ENCODE measurements around the gene TMEM164.
"Not testable (repeated sequence)": the region's sequence is repeated elsewhere in the genome, so short reads cannot be mapped to it uniquely, and the experiment has no call there.

TMEM164 gene

DNA sequence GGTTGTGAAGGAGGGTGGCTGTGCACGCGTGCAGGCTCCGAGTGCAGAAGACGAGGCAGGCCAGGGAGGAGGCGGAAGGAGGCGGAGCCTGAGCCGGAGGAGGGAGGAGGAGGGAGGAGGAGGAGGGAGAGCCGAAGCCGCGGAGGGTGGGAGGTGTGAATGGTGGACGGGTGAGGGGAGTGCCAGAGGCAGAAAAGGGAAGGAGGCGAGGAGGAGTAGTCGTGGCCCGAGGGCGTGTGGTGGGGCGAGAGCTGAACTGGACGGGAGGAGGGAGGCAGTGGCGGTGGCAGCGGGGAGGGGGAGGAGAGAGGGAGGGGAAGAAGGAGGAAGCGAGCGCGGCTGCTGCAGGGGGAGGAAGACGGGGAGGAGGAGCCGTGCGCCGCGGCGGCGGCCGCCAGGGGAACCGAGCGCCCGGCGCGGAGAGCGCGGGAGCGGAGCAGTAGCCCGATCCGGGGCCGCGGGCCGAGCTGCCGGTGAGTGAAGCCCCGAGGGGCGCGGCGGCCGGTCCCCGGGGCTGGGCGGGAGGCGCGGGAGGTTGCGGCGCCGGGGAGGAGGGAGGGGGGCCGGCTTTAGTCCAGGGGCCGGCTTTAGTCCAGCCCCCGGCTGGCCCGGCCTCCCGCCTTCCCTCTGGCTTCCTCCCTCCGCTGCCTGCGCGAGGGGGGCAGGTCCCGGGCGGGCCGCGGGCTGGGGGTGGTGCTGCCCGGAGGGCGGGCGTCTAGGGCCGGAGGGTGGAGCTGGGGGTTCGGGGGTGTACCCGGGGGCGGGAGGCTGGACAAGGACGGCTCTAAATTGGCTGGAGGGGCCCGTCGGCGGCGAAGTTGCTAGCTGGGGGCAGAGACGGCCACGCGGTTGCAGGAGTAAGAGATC is at the start of gene TMEM164:
TSS of gene TMEM164 (plus strand) at position 815 of the 867 bp plus-strand sequence. CDS start 661 bp downstream, outside the sequence.
- DNase-seq (ENCODE audit: low read depth): peak; percentile 84

DNA sequence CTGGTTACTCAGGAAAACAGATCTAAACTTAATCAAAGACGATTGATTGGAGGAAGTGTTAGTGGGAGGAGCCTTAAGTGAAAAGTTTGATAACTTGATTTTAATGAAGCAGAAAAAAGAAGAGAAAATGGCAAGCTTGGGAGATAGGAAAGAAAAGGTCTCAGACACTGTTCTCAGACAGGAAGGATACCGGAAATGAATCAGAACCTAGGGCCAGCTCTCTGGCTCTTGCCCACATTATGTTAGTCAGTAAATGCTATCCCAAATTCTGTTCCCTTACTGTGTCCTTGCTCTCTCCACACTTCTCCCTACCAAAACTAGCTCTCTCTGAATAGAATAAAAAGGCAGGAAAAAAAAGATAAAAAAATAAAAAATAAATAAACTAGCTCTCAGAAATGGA is 48.6 kb upstream of the TMEM164 start:
- no peak for DNase-seq (ENCODE audit: low read depth)

DNA sequence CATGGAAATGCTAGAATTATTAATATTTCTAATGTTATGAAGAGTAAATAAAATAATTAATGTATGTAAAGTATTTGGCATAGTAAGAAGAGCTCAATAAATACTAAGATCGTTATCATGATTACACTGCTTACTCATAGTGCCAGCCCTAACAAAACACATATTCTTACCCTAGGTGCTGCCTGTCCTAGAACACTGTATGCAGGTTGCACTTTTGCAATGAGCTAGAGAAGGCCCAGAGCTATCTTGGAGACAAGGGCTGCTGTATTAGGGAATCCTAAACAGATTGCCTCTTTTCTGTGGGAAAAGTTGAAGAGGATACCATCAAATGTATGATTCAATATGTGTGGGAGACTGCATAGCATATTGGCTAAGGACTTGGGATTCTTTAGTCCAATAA is 48.0 kb upstream of the TMEM164 start:
- DNase-seq (ENCODE audit: low read depth): no peak

DNA sequence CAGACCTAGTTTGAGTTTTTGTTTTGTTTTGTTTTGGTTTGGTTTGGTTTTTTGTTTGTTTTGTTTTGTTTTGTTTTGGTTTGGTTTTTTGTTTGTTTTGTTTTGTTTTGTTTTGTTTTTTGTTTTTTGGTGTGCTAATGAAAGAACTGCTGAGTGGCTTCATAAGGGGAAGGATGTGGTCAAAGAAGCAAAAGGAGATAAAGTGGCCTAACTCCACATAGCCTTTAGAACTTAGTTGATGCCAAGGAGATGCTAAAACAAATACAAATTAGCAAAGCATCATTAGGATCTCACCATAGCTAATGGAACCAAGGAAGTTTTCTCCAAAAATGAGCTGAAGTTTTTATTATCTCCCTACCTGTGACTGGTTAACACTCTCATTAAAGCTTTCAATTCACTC is 44.6 kb upstream of the TMEM164 start:
- no peak for DNase-seq (ENCODE audit: low read depth)

DNA sequence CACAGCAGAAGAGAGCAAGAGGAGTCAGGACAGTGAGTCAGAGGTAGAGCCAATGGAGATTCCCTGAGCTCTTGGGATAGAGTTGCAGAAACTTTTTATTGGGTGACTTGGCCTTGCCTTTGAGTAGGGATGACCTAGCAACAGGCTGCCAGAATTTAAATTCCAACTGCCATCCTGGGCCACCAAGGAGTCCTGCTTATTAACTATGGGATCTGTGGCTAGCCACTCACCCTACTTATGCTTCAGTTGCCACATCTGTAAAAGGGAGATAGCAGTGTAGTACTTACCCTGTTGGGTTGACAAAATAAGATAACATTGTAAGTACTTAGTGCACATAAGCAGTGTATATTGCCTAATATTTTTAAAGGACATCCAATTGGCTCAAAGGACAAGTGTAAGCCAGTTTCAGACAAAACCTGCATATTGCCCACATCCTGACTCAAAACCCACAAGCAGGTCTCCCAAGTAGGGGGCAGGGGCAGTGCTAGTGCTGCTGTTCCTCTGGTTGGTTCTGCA is 43.5 kb upstream of the TMEM164 start:
- DNase-seq (ENCODE audit: low read depth): no peak

DNA sequence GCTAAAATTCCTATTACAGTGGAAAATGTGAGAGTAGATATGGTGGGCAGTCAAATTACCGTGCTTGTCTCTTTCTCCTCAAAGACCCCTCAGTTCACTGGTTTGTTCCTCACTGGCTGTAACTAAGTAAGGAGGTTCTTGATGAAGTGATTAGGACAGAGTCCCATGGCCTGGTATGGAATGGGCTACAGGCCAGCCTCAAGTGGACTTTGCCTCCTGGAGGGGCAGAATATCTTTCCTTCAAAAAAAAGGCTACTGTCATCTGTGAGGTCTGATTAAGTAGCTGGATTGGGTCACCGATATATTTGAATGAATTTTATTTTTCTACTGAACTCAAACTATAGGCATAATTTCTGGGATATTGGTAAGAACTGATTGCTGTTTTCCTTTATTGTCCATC is 38.5 kb upstream of the TMEM164 start:
- DNase-seq (ENCODE audit: low read depth): no peak

DNA sequence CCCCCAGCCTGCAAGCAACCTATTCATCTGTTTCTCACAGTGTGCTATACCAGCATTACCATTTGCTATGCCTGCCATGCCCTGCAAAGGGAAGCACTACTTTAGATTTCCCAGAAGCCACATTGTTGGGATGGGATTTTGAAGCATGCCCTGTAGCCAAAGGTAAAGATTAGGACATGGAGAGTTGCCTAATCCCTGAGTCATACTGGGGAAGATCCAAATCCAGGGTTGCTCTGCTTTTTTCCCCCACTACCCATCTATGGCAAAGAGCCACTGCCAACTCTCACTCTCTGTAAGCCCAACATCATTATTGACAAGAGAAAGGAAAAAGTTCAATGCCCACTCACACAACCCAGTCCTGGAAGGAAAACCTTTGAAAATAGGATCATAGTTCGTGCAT is 36.7 kb upstream of the TMEM164 start:
- DNase-seq (ENCODE audit: low read depth): peak; percentile 0

DNA sequence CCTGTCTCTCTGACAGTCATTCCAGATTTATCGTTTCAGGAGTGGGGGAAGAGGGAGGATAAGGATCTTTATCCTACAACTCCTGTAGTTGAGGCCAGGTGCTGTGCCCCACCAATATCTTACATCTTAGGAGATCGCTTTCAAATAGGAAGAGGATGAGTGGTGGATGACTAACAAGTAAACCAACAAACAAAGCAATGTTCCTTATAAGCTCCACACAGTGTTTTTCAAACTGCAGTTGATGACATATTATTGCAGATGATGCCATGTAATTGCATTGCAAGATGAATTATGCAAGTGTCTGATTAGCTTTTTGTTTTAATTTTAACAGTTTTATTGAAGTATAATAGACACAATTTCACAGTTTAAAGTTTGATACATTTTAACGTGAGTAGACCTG is 35.8 kb upstream of the TMEM164 start:
- DNase-seq (ENCODE audit: low read depth): peak; percentile 5

DNA sequence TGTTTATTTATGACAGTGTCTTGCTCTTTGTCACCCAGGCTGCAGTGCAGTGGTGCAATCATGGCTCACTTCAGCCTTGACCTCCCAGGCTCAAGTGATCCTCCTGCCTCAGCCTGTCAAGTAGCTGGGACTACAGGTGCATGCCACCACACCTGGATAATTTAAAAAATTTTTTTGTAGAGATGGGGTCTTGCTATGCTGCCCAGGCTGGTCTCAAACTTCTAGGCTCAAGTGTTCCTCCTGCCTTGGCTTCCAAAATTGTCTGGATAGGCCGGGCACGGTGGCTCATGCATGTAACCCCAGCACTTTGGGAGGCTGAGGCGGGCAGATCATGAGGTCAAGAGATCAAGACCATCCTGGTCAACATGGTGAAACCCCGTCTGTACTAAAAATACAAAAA is 32.1 kb upstream of the TMEM164 start:
- DNase-seq (ENCODE audit: low read depth): not testable (repeated sequence)

DNA sequence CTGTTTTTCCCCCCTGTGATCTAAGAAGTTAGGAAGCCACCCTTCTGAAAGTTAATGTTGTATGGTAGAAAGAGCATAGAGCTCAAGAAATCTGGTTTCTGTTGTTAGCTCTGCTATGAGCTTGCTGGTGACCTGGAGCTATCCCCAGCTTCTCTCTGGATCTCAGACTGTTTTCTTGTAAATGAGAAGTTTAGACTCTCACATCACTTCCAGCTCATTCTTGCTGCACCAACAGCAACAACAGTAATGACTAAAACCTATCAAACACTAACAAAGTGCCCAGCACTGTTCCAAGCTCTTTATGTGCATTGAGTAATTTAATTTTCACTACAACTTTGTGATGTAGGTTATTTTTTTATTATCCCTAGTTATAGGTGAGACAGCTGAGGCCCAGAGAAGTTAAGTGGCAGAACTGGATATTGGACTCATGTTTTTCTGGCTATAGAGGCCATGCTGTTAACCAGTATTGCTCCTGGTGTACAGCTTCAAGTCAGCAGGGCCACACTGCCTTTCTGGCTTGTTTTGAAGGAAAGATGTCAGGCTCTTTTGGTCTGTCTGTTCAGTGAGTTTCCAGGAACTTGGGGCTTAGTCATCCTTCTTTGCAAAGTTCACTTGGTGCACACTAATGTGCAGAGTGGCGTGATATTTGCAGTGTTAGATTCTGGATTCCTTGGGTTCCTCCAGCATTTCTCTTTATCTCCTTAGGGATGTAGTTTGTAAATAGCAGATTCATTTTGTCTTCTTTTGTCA is 27.8 kb upstream of the TMEM164 start:
- DNase-seq (ENCODE audit: low read depth): no peak

DNA sequence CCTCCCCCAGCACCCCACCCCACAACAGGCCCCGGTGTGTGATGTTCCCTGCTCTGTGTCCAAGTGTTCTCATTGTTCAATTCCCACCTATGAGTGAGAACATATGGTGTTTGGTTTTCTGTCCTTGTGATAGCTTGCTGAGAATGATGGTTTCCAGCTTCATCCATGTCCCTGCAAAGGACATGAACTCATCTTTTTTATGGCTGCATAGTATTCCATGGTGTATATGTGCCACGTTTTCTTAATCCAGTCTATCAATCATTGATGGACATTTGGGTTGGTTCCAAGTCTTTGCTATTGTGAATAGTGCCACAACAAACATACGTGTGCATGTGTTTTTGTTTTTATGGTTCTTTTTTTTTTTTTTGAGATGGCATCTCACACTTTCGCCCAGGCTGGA is 17.7 kb upstream of the TMEM164 start:
- DNase-seq (ENCODE audit: low read depth): not testable (repeated sequence)

DNA sequence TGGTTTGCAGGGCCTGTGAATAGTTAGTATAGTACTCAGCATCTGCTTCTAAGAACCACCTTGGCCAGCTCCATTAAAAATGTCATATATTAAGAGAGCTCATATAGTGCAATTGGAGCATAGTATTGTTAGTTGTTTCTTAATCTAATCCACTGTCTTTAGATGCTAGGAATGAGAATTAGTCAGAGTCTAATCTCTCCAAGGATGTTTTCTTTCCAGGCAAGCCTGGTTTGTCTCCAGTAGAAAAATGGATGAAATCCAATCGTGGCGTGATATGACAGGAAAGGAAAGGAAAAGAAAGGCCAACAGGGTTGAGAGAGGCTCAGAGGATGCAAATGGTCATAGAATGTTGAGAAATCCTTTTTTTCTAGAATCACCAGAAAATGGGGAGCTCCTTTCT is 15.0 kb upstream of the TMEM164 start:
- DNase-seq (ENCODE audit: low read depth): peak; percentile 35

DNA sequence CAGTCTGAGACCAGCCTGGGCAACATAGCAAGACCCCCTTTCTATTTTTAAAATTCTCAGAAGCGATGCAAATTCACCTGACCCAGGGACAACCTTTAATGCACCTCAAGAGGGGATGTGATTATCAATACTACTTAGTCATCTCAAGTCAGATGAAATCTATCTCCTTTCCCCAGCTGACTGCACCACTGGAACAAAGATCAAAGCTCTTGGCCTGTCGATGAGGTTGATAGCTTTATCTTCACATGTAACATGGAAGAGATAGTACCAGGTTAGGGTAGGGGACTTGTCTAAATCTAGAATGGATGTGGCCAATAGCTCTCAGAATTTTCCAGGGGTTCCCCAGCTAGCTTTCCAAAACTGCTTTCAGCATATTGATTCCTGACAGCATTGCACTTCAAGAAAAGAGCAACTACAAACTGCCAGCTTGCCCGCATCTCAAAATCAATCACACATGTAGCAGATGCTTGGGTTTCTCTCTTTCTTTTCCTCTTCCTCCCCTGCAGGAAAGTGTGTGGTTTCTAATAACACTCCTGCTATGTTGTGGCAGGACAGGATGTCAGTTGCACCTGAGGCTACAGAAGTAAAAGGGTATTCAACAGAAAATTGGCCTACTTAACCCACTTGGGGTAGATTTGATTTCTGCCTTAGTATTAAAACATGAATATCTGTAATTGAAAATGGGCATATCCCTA is 12.2 kb upstream of the TMEM164 start:
- no peak for DNase-seq (ENCODE audit: low read depth)

DNA sequence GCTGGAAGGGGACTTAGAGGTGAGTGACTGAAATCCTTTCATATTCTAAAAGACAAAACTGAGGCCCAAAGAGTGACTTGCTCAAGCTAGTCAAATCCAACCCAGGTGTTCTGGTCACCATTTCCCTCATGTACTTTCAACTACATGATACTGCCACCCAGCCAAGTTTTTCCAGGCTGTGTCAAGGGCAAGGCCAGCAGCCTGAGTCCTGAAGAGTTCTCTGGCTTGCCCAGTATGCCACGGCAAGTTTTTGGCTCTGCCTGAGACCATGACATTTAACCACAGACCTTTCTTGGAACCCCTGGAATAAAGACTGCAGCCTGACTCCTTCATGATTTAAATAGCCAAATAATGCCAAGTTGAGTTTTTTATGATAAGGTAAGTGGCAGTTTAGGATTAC is 10.7 kb upstream of the TMEM164 start:
- no peak for DNase-seq (ENCODE audit: low read depth)

DNA sequence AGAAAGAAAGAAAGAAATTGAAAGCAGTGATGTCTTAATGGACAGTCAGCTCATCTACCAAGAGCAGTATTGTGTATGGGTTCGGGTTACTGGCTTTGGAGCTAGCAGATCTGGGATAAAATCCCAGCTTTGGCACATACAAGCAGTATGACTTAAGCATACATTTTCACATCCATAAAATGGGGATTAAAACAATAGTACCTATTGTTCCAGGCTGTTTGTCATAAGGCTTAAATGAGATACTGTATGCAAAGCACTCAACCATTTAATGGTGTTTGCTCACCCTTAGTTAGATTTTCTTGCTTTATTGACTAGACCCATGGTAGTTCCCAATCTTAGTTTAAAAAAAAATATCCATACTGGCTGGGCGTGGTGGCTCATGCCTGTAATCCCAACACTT is 7.8 kb upstream of the TMEM164 start:
- DNase-seq (ENCODE audit: low read depth): no peak

DNA sequence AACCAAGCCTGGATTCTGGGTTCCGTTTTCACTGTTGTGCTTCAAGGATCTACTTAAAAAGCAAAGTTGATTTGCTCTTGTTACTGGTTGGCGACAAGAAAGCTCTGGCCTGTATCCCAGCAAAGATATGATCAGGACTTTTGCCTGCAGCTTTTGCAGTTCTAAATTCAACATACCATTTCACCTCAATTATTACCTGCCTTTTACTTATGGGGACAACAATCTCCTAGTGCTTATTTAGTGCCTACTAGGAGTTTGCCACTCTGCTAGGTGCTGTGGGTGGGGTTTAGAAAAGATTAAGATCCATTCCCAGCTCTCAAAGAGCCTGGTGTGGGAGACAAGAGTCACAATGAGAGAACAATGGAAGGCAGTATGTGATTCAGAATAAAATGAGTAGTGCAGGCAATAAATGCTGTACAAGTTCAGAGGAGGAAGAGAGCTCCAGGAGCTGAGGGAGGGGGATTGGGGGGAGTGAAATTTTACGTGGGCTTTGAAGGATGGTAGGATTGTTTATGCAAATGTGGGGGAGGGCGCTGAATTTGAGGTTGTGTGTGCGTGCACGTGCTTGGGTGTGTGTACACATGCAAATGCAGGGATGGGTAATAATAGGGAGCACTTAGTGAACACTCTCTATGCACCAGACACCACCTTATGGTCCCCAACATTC is 5.0 kb upstream of the TMEM164 start:
- DNase-seq (ENCODE audit: low read depth): no peak

DNA sequence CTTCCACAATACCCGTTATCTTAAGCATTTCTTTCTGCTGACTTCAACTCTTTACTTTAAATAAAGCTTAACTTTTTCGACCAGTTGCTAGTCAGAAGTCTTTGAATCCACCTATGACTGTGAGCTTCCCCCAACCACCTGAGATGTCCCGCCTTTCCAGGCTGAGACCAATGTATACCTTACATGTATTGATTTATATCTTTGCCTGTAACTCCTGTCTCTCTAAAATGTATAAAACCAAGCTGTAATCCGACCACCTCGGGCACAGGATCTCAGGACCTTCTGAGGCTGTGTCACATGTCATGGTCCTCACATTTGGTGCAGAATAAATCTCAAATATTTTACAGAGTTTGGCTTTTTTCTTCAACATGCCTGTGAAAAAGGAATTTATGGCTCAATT is 2.9 kb upstream of the TMEM164 start:
- no peak for DNase-seq (ENCODE audit: low read depth)

DNA sequence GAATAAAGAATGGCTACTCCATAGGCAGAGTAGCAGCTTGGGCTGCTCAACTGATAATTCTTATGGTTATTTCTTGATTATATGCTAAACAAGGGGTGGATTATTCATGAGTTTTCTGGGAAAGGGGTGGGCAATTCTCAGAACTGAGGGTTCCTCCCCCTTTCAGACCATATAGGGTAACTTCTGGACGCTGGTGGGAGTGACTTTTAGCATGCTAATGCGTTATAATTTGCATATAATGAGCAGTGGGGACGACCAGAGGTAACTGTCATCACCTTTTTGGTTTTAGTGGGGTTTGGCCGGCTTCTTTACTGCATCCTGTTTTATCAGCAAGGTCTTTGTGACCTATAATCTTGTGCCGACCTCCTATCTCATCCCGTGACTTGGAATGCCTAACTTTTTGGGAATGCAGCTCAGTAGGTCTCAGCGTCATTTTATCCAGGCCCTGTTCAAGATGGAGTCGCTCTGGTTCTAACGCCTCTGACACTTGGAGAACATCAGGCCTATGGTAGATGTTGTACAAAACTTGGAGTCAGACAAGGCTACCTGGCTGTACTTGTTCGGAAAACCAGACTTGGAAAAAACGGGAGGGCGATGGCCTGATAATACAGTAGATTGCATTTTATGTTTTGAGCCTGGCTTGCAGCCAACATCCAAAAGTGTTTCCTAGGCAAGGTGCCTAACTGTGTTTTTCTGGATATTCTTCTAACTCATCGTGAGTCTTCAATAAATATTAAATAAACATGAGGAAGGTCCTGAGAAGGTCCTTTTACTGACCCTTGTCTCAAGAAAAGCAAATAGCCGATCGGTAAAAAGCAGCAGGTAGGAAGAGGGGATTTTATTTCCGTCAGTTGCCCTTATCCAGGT is 1.8 kb upstream of the TMEM164 start:
- no peak for DNase-seq (ENCODE audit: low read depth)

DNA sequence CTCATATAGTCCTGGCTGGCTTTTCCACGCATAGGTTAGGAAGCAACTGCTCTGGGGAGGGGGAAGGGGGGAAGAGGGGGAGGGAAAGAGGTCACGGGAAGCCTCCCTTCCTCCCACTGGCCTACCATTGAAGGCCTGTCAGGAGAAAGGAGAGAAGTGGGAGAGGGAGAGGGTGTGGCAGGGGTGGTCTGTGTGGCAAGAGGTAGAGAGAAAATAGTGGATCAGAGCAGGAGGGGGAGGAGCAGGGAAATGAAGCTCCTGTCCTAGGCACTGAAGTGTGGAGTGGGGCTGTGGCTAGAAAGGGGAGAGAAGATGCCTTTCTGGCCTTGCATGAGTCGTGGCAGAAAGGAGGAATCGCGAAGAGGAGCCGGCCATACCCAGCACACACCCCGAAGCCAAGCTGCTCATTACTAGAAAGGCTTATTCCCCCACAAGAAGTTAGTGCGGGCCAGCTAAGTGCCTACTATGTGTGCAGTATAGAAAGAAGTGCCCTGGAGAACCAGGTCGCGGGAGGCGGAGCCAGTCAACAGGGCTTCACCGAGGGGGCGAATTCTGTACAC is 1.1 kb upstream of the TMEM164 start:
- DNase-seq (ENCODE audit: low read depth): no peak
